ENCODE data around the gene HCFC1.

DNA sequence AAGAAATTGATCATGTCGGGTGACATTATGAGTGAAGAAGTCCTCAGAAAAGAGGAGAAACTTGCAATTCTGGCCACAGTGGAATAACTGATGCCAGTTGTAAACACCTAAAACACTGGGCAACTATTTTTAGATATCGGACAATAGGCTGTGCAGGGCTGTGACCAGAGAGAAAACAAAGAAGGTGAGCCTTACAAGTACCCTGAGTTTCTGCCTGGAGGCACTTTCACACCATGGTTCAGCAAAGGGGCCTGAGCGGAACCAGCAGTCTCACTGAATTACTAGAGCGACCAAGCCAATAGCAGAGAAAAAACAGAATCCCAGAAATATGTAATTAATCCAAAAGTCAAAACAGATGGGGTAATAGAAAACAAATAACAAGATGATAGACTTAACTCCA lies 36.9 kb upstream of the HCFC1 start:
- no peak for TF ChIP-seq EZH2 (IDR thresholded peaks at IDR 0.05; ENCODE audit: borderline replicate concordance, low read depth, low read length, poor library complexity, severe bottlenecking)
- TF ChIP-seq, protein P1, sequence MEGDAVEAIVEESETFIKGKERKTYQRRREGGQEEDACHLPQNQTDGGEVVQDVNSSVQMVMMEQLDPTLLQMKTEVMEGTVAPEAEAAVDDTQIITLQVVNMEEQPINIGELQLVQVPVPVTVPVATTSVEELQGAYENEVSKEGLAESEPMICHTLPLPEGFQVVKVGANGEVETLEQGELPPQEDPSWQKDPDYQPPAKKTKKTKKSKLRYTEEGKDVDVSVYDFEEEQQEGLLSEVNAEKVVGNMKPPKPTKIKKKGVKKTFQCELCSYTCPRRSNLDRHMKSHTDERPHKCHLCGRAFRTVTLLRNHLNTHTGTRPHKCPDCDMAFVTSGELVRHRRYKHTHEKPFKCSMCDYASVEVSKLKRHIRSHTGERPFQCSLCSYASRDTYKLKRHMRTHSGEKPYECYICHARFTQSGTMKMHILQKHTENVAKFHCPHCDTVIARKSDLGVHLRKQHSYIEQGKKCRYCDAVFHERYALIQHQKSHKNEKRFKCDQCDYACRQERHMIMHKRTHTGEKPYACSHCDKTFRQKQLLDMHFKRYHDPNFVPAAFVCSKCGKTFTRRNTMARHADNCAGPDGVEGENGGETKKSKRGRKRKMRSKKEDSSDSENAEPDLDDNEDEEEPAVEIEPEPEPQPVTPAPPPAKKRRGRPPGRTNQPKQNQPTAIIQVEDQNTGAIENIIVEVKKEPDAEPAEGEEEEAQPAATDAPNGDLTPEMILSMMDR (conservative IDR thresholded peaks at IDR 0.05; ENCODE audit: low read depth, low read length), result no peak
